Bronchial epithelial cell (primary cell): ENCODE results near the gene LRRN4. TPM values are rescaled to one million over a fixed set of nuclear protein-coding genes. Genes with fewer than 3 reads are reported as not detected.
"Not testable (repeated sequence)": the region's sequence is repeated elsewhere in the genome, so short reads cannot be mapped to it uniquely, and the experiment has no call there.

Experiments
- DNase-seq: peaks from one replicate; pipeline ENCODE4 v3.0.0-alpha.2; 2010; ENCODE audit warnings: low read depth
- FAIRE-seq: peaks from 2 replicates; lab custom pipeline; 2011; peaks lifted over from hg19 to GRCh38; lab: Jason Lieb, UNC
- H3K27me3 ChIP-seq: 2 replicates; pipeline ENCODE4 v1.5.1; 2011; ENCODE audit warnings: low read length; ENCODE audit not compliant: control insufficient read depth, insufficient read depth
- H3K36me3 ChIP-seq: 2 replicates; pipeline ENCODE4 v1.5.1; 2011; ENCODE audit warnings: low read length; ENCODE audit not compliant: control insufficient read depth, insufficient read depth
- H3K4me3 ChIP-seq: 2 replicates; pipeline ENCODE4 v1.5.1; 2011; ENCODE audit warnings: mild to moderate bottlenecking, low read depth, low read length, control low read depth
- CTCF ChIP-seq: IDR thresholded peaks from 2 replicates; pipeline ENCODE4 v1.5.1; 2011; ENCODE audit warnings: mild to moderate bottlenecking, moderate library complexity, low read length, control low read depth, inconsistent platforms; ENCODE audit not compliant: insufficient read depth, severe bottlenecking
- total RNA-seq: library from RNA; depleted of rRNA; stranded (reverse); fragments of >200 nt; gene quantifications from 2 replicates; pipeline ENCODE4 v1.2.1, GENCODE V29; 2014

Gene LRRN4
- total RNA-seq, 1 donor from 2014 or later = not detected

- H3K27me3 ChIP-seq = no peaks in the 10 kb centered on the region
- no peak for DNase-seq
- no peaks in the 10 kb centered on the region for H3K36me3 ChIP-seq
- no peak overlapping the region for H3K4me3 ChIP-seq
- no peak for FAIRE-seq
- no peak for TF ChIP-seq CTCF
These were observed 6.4 kb upstream of the LRRN4 start for GRCh38 chr20:6060213-6060612.

- no peak overlapping the region for H3K4me3 ChIP-seq
- no peaks in the 10 kb centered on the region for H3K27me3 ChIP-seq
- TF ChIP-seq CTCF = no peak
- FAIRE-seq = peak; percentile 43
- peak; percentile 57 for DNase-seq
- no peaks in the 10 kb centered on the region for H3K36me3 ChIP-seq
These were observed 4.9 kb upstream of the LRRN4 start for GRCh38 chr20:6058684-6059295.

GRCh38 chr20:6057691-6058090 lies 3.8 kb upstream of the LRRN4 start:
- Histone ChIP-seq H3K4me3 (no peak overlapping the region), H3K27me3 (no peaks in the 10 kb centered on the region), H3K36me3 (no peaks in the 10 kb centered on the region)
- TF ChIP-seq CTCF = no peak
- no peak for FAIRE-seq
- DNase-seq = no peak

- no peak for TF ChIP-seq CTCF
- FAIRE-seq (no peak), DNase-seq (no peak)
- Histone ChIP-seq H3K4me3 (no peak overlapping the region), H3K27me3 (no peaks in the 10 kb centered on the region), H3K36me3 (no peaks in the 10 kb centered on the region)
These were observed 3.3 kb upstream of the LRRN4 start for GRCh38 chr20:6057139-6057538.

GRCh38 chr20:6055981-6056569 lies 2.2 kb upstream of the LRRN4 start:
- no peaks in the 10 kb centered on the region for H3K27me3 ChIP-seq
- no peaks in the 10 kb centered on the region for H3K36me3 ChIP-seq
- no peak overlapping the region for H3K4me3 ChIP-seq
- TF ChIP-seq CTCF = no peak
- FAIRE-seq (no peak), DNase-seq (no peak)

GRCh38 chr20:6055161-6055783 lies 1.4 kb upstream of the LRRN4 start:
- Histone ChIP-seq H3K4me3 (no peak overlapping the region), H3K27me3 (no peaks in the 10 kb centered on the region), H3K36me3 (no peaks in the 10 kb centered on the region)
- FAIRE-seq (no peak), DNase-seq (no peak)
- no peak for TF ChIP-seq CTCF

- H3K27me3 ChIP-seq, H3K4me3 ChIP-seq, DNase-seq, FAIRE-seq, H3K36me3 ChIP-seq: not testable (repeated sequence)
These were observed 810 bp upstream of the LRRN4 start for GRCh38 chr20:6054689-6055051.
